ENCODE measurements around the gene CNTNAP2. TPM values are rescaled to one million over a fixed set of nuclear protein-coding genes. Genes with fewer than 3 reads are reported as not detected.
"Not testable (repeated sequence)": the region's sequence is repeated elsewhere in the genome, so short reads cannot be mapped to it uniquely, and the experiment has no call there.

CNTNAP2 gene
- total and polyA plus RNA-seq, 3 experiments from 2014 or later = not detected

GRCh38 chr7:148447221-148447849, 2330.7 kb downstream of the CNTNAP2 start:
- ChIA-PET POLR2A (no interaction called here), CTCF (no interaction called here)
- no peak overlapping the region for H3K27ac Mint-ChIP-seq
- peaks cover 0 to 1% (median 0%) of the 10 kb centered on the region in 3 donors for H3K36me3 Mint-ChIP-seq
- H3K27me3 Mint-ChIP-seq = peaks cover under 1 to 4% of the 10 kb centered on the region in 2 donors
- H3K4me3 ChIP-seq (ENCODE audit: low read length) = no peak overlapping the region
- no peaks in the 10 kb centered on the region for H3K27me3 ChIP-seq (ENCODE audit: insufficient read depth, low read length, poor library complexity, severe bottlenecking)
- H3K36me3 ChIP-seq (ENCODE audit: insufficient read depth, low read length) = no peaks in the 10 kb centered on the region
- H3K4me3 Mint-ChIP-seq = no peak overlapping the region
- no peak for DNase-seq
- H3K9me3 ChIP-seq (ENCODE audit: low read length) = no peaks in the 10 kb centered on the region
- no peaks in the 10 kb centered on the region for H3K4me1 ChIP-seq (ENCODE audit: insufficient read depth, low read length)
- peaks cover 0 to 4% (median 0%) of the 10 kb centered on the region in 3 donors for H3K4me1 Mint-ChIP-seq
- H3K9me3 Mint-ChIP-seq = peaks cover 0 to 3% (median 0%) of the 10 kb centered on the region in 5 donors
- H3K27ac ChIP-seq (ENCODE audit: low read depth, low read length) = no peak overlapping the region

DNA sequence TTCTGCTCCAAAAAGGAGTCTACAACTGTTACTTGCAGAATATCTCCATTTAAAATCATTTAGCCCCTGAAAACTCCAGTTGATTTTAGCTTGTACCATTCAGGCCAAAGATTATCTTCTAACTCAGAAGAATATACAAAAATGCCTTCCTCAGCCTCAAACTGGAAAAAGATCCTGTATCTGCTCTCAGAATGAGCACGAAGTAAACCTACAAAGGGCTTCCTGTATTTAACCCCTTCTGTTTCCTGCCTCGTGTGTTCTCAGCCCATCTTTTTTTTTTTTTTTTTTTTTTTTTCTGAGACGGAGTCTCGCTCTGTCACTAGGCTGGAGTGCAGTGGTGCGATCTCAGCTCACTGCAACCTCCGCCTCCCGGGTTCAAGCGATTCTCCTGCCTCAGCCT, 2334.9 kb downstream of the CNTNAP2 start:
- H3K4me1 Mint-ChIP-seq, POLR2A ChIA-PET, H3K4me3 Mint-ChIP-seq: not testable (repeated sequence)

DNA sequence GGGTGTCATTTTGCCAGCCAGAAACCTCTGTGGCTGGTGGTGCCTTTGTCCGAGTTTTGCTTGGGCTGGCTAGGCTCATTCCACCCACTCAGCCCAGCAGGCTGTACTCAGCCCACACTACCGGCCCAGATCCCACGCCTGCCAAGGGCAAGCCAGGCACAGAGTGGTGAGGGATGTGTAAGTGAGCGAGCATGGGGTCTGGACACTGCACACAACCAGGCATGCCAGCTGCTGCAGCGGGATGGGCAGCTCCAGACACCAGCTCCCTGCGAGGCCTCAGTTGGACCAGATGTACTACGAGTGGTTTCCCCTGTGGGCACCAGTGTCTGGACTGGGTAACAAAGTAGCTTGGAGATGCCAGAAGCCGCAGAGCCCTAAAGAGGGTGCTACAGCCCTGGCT, 2339.8 kb downstream of the CNTNAP2 start:
- no peaks in the 10 kb centered on the region for H3K9me3 Mint-ChIP-seq
- no peak overlapping the region for H3K4me3 Mint-ChIP-seq
- peaks cover 16 to 28% of the 10 kb centered on the region in 2 donors for H3K27me3 Mint-ChIP-seq
- H3K4me3 ChIP-seq (ENCODE audit: low read length) = no peak overlapping the region
- peaks cover 0 to 6% (median 0%) of the 10 kb centered on the region in 3 donors for H3K4me1 Mint-ChIP-seq
- no peak for DNase-seq
- no peak overlapping the region for H3K27ac Mint-ChIP-seq
- no peaks in the 10 kb centered on the region for H3K4me1 ChIP-seq (ENCODE audit: insufficient read depth, low read length)
- H3K27ac ChIP-seq (ENCODE audit: low read depth, low read length) = no peak overlapping the region
- H3K9me3 ChIP-seq (ENCODE audit: low read length) = no peaks in the 10 kb centered on the region
- CTCF ChIA-PET = interaction anchor here (1.0 kb wide), 1 partner anchor 14 kb away, joined by 3 read pairs; no protein-coding TSS in a partner anchor
- POLR2A ChIA-PET = no interaction called here
- H3K36me3 ChIP-seq (ENCODE audit: insufficient read depth, low read length) = no peaks in the 10 kb centered on the region
- H3K27me3 ChIP-seq (ENCODE audit: insufficient read depth, low read length, poor library complexity, severe bottlenecking) = no peaks in the 10 kb centered on the region
- no peaks in the 10 kb centered on the region for H3K36me3 Mint-ChIP-seq

More for the DNA sequence above, 2334.9 kb downstream of the CNTNAP2 start:
- DNase-seq; H3K9me3 Mint-ChIP-seq; H3K27me3 ChIP-seq (ENCODE audit: insufficient read depth, low read length, poor library complexity, severe bottlenecking); H3K36me3 ChIP-seq (ENCODE audit: insufficient read depth, low read length); CTCF ChIA-PET; H3K9me3 ChIP-seq (ENCODE audit: low read length); H3K27ac ChIP-seq (ENCODE audit: low read depth, low read length); H3K4me3 ChIP-seq (ENCODE audit: low read length); H3K27ac Mint-ChIP-seq; H3K36me3 Mint-ChIP-seq; H3K4me1 ChIP-seq (ENCODE audit: insufficient read depth, low read length): not testable (repeated sequence)
- H3K27me3 Mint-ChIP-seq = peaks cover 5 to 18% of the 10 kb centered on the region in 2 donors

GRCh38 chr7:148457310-148457921, 2340.8 kb downstream of the CNTNAP2 start:
- ChIA-PET POLR2A (no interaction called here), CTCF (no interaction called here)
- Histone ChIP-seq H3K27ac (ENCODE audit: low read depth, low read length) (no peak overlapping the region), H3K4me3 (ENCODE audit: low read length) (no peak overlapping the region), H3K9me3 (ENCODE audit: low read length) (no peaks in the 10 kb centered on the region), H3K27me3 (ENCODE audit: insufficient read depth, low read length, poor library complexity, severe bottlenecking) (no peaks in the 10 kb centered on the region), H3K36me3 (ENCODE audit: insufficient read depth, low read length) (no peaks in the 10 kb centered on the region), H3K4me1 (ENCODE audit: insufficient read depth, low read length) (no peaks in the 10 kb centered on the region)
- no peak for DNase-seq
- H3K36me3 Mint-ChIP-seq = no peaks in the 10 kb centered on the region
- peaks cover 15 to 23% of the 10 kb centered on the region in 2 donors for H3K27me3 Mint-ChIP-seq
- H3K4me1 Mint-ChIP-seq = peaks cover 0 to 2% (median 0%) of the 10 kb centered on the region in 3 donors
- H3K4me3 Mint-ChIP-seq = no peak overlapping the region
- no peaks in the 10 kb centered on the region for H3K9me3 Mint-ChIP-seq
- H3K27ac Mint-ChIP-seq = no peak overlapping the region

GRCh38 chr7:148458263-148458662, 2341.7 kb downstream of the CNTNAP2 start:
- no peaks in the 10 kb centered on the region for H3K9me3 ChIP-seq (ENCODE audit: low read length)
- no peaks in the 10 kb centered on the region for H3K4me1 ChIP-seq (ENCODE audit: insufficient read depth, low read length)
- no peaks in the 10 kb centered on the region for H3K36me3 ChIP-seq (ENCODE audit: insufficient read depth, low read length)
- no peak overlapping the region for H3K27ac ChIP-seq (ENCODE audit: low read depth, low read length)
- H3K4me3 ChIP-seq (ENCODE audit: low read length) = no peak overlapping the region
- peaks cover 15 to 20% of the 10 kb centered on the region in 2 donors for H3K27me3 Mint-ChIP-seq
- no peaks in the 10 kb centered on the region for H3K4me1 Mint-ChIP-seq
- CTCF ChIA-PET = no interaction called here
- H3K27ac Mint-ChIP-seq = no peak overlapping the region
- H3K27me3 ChIP-seq (ENCODE audit: insufficient read depth, low read length, poor library complexity, severe bottlenecking) = no peaks in the 10 kb centered on the region
- H3K9me3 Mint-ChIP-seq = no peaks in the 10 kb centered on the region
- no peaks in the 10 kb centered on the region for H3K36me3 Mint-ChIP-seq
- POLR2A ChIA-PET = no interaction called here
- no peak for DNase-seq
- H3K4me3 Mint-ChIP-seq = no peak overlapping the region

DNA sequence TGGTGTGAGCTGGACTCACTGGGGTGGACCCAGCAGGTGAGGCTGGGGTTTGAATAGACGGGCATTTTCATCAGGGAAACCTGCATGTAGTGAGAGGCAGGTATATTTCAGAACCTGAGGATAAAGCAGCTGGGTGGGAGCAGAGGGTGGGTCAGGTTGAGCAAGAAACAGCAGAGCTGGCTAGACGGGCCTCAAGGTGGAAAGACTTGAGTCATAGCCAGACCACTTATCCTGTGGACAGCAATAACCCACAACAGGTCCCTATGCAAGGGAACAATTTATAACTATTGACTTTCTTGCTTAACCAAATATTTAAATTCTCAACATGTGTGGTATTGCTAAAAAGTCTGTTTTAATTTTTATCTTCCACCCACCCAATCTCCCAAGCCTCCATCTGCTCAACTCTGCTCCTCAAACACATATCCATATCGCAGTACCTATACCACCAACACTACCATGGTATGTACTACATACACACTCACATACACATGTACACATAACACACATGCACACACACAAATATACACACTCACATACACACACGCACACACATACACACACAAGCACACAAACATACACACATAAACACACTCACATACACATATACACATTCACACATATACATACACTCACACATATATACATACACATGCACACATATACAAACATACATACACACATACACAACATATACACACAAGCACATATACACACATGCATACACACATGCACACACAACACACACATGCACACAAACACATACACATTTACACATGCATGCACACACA, 2345.0 kb downstream of the CNTNAP2 start:
- Histone ChIP-seq H3K4me1 (ENCODE audit: insufficient read depth, low read length) (no peaks in the 10 kb centered on the region), H3K27me3 (ENCODE audit: insufficient read depth, low read length, poor library complexity, severe bottlenecking) (no peaks in the 10 kb centered on the region), H3K4me3 (ENCODE audit: low read length) (no peak overlapping the region), H3K9me3 (ENCODE audit: low read length) (no peaks in the 10 kb centered on the region), H3K36me3 (ENCODE audit: insufficient read depth, low read length) (no peaks in the 10 kb centered on the region), H3K27ac (ENCODE audit: low read depth, low read length) (no peak overlapping the region)
- Mint-ChIP-seq H3K36me3 (no peaks in the 10 kb centered on the region), H3K9me3 (peaks cover 0 to 2% (median 0%) of the 10 kb centered on the region in 5 donors), H3K4me1 (no peaks in the 10 kb centered on the region), H3K27me3 (peaks cover 9 to 10% of the 10 kb centered on the region in 2 donors), H3K27ac (no peak overlapping the region), H3K4me3 (no peak overlapping the region)
- POLR2A ChIA-PET = no interaction called here
- CTCF ChIA-PET = no interaction called here
- no peak for DNase-seq

DNA sequence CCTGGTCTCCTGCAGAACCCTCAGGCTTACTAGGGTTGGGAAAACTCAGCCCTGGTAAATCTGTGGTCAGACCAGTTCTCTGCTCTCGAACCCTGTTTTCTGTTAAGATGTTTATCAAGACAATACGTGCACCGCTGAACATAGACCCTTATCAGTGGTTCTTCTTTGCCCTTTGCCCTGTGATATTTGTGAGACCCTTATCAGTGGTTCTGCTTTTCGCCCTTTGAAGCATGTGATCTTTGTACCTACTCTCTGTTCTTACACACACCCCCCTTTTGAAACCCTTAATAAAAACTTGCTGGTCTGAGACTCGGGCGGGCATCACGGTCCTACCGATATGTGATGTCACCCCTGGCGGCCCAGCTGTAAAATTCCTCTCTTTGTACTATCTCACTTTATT, 2346.2 kb downstream of the CNTNAP2 start:
- POLR2A ChIA-PET = not testable (repeated sequence)

DNA sequence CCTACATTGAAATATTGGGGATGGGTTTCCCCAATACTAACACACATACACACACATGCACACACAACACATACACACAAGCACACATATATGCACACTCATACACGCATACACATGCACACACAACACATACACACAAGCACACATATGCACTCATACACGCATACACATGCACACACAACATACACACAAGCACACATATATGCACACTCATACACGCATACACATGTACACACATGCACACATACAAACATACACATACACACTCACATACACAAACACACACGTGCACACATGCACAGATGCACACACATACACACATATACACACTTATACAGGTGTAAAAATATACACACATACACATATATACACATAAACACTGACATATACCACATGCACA, 2346.6 kb downstream of the CNTNAP2 start:
- no peaks in the 10 kb centered on the region for H3K9me3 ChIP-seq (ENCODE audit: low read length)
- Mint-ChIP-seq H3K36me3 (no peaks in the 10 kb centered on the region), H3K4me3 (no peak overlapping the region), H3K4me1 (no peaks in the 10 kb centered on the region), H3K27me3 (peaks cover 6 to 13% of the 10 kb centered on the region in 2 donors), H3K27ac (no peak overlapping the region), H3K9me3 (peaks cover 0 to 2% (median 0%) of the 10 kb centered on the region in 5 donors)
- H3K27me3 ChIP-seq (ENCODE audit: insufficient read depth, low read length, poor library complexity, severe bottlenecking) = no peaks in the 10 kb centered on the region
- no peak overlapping the region for H3K4me3 ChIP-seq (ENCODE audit: low read length)
- ChIA-PET CTCF (no interaction called here), POLR2A (no interaction called here)
- no peak overlapping the region for H3K27ac ChIP-seq (ENCODE audit: low read depth, low read length)
- H3K4me1 ChIP-seq (ENCODE audit: insufficient read depth, low read length) = no peaks in the 10 kb centered on the region
- no peak for DNase-seq
- H3K36me3 ChIP-seq (ENCODE audit: insufficient read depth, low read length) = no peaks in the 10 kb centered on the region

More for the DNA sequence above, 2346.2 kb downstream of the CNTNAP2 start:
- H3K27me3 Mint-ChIP-seq = peaks cover 6 to 15% of the 10 kb centered on the region in 2 donors
- H3K27ac ChIP-seq (ENCODE audit: low read depth, low read length); H3K4me1 Mint-ChIP-seq; H3K4me3 Mint-ChIP-seq; H3K9me3 ChIP-seq (ENCODE audit: low read length); DNase-seq; H3K27me3 ChIP-seq (ENCODE audit: insufficient read depth, low read length, poor library complexity, severe bottlenecking); H3K4me1 ChIP-seq (ENCODE audit: insufficient read depth, low read length); H3K36me3 ChIP-seq (ENCODE audit: insufficient read depth, low read length); H3K36me3 Mint-ChIP-seq; H3K9me3 Mint-ChIP-seq; H3K27ac Mint-ChIP-seq; H3K4me3 ChIP-seq (ENCODE audit: low read length); CTCF ChIA-PET: not testable (repeated sequence)

All from CD8-positive, alpha-beta memory T cell (primary cell).